Mesenteric fat pad (tissue), 1 donor: Measurements from ENCODE around the gene ZNF316. TPM values are rescaled to one million over a fixed set of nuclear protein-coding genes. Genes with fewer than 3 reads are reported as not detected.
"Not testable (repeated sequence)": the region's sequence is repeated elsewhere in the genome, so short reads cannot be mapped to it uniquely, and the experiment has no call there.

ENCODE experiments used
- DNase-seq: peaks from one replicate; pipeline ENCODE4 v3.0.0-alpha.2; 2020; ENCODE audit warnings: low spot score
- total RNA-seq: library from RNA; stranded (reverse); fragmentation: NEBNext Ultra II Directional; extraction: Animal tissue kit (Norgen Biotek cat#: 25700); gene quantifications from one replicate; pipeline ENCODE4 v1.2.1, GENCODE V29; 2021
- donor health status: DM: yes; HTN: yes; CAD: no.

Gene ZNF316
- total RNA-seq, 1 donor from 2014 or later = 27.7 TPM

DNA sequence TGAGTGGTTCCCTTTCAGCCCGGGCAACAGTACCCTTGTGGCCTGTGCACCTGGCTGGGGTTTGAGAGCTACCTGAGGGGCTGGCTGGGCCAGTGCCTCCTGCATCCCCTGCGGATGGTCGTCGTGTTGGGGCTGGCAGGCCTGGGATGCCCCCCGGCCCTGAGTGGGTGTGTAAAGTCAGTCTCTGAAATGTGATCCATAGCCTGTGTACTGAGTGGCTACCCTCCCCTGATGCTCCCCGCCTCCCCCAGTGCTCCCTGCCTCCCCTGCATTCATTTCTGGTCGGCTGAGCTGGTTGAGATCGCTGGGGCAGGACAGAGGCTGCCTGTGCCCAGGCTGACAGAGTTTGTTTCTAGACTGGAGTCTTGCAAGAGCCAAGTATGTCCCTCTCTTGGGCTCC lies 9.3 kb downstream of the ZNF316 start:
- DNase-seq = no peak

GRCh38 chr7:6647080-6647479 lies 10.0 kb downstream of the ZNF316 start:
- DNase-seq = no peak

GRCh38 chr7:6647541-6647940 lies 10.4 kb downstream of the ZNF316 start:
- no peak for DNase-seq

- no peak for DNase-seq
These were observed 11.1 kb downstream of the ZNF316 start for GRCh38 chr7:6648066-6648814.

GRCh38 chr7:6648815-6649104 lies 11.6 kb downstream of the ZNF316 start:
- no peak for DNase-seq

DNA sequence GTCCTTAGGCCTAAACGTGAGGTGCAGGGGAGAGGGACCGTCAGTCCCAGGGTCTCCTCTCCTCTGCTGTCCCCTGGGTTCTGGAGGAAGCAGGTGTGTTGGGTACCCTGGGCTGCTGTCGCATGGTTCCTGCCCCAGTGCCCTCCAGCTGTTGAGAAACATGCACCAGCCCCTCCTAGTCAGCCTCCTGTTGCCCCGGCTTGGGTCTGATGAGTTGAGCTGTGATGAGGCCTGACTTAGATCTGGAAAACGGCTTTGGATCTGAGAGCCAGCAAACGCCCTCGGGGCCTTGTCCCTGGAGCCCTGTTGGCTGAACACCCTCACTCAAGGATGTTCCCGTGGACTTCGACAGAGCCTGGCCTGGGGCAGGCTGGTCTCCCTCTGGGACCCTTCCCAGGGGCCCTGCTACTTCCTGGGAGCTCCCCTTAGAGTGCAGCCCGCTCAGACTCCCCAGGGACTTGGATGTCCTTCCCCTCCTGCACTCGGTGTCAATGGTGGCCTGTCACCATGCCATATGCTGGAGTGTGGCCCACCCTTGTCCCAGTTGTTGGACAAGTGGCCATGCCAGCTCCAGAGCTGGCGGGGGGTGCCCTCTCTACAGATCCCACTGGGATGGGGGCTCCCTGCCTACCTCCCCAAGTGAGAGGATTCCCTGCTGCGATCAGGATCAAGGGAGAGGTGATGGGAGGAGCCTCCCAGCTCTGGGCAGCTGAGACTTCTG lies 12.3 kb downstream of the ZNF316 start:
- DNase-seq = no peak

GRCh38 chr7:6650086-6650485 lies 13.0 kb downstream of the ZNF316 start:
- no peak for DNase-seq

DNA sequence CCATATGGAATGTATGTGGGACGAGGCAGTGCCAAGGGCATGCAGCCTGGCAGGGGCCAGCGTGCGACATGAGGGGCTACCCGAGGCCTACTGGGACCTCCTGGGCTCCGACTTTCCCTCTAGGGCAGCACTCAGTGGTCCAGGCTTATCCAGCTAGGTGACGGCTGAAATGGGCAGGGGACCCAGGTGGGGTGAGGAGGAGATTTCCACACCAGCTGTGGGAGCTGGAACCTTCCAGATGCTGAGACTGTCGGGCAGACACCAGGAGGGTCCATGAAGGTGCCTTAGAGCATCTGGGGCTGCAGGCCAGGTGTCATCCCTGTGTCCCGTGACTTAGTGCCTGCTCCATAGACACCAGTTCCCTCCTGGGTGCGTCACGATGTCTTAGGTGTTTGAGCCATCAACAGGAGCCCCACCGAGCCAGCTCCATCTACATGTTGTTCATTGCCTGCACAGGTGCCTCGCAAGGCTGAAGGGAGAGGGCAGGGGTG lies 13.4 kb downstream of the ZNF316 start:
- DNase-seq = no peak

- peak; percentile 84 for DNase-seq
These were observed 14.8 kb downstream of the ZNF316 start for GRCh38 chr7:6651851-6652445.

- DNase-seq = peak; percentile 87
These were observed 15.4 kb downstream of the ZNF316 start for GRCh38 chr7:6652446-6653011.

- DNase-seq = peak; percentile 65
These were observed 16.2 kb downstream of the ZNF316 start for GRCh38 chr7:6653071-6654003.

- DNase-seq = peak; percentile 76
These were observed 17.2 kb downstream of the ZNF316 start for GRCh38 chr7:6654113-6654841.

DNA sequence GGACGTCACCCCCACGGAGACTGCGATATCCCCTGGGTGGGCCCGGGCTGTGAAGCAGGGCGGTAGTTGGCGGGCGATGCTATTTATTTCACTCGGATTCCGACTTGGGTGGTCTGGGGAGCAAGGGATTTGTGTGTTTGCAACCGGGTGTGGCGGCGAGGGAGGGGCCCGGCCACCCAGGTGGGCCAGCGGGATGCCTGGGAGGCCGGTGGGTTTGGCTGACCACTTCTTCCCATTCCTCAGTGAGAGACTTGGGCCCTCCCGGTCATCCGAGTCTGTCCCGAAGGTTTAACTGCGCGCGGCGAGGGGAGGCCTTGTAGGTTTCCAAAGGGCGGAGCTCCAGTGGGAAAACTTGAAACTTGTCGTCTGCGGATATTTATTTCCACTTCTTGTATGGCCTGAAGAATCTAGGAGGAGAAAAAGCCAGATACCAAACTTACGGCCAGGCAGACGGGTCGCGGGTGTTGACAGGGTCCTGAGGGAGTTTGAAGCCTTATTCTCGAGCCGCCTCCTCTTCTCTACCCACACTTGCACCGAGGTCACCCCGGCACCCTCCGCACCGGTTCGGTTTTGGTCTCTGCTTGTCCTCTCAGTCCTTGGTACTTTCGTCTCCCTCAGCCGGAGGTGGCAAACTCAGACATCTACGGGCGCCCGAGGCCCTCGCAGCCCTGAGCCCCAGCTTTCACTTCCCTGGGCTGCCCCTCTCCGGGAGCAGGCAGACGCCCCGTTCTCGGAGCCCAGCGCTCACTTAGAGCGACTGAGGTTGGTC lies 17.9 kb downstream of the ZNF316 start:
- peak; percentile 89 for DNase-seq

DNA sequence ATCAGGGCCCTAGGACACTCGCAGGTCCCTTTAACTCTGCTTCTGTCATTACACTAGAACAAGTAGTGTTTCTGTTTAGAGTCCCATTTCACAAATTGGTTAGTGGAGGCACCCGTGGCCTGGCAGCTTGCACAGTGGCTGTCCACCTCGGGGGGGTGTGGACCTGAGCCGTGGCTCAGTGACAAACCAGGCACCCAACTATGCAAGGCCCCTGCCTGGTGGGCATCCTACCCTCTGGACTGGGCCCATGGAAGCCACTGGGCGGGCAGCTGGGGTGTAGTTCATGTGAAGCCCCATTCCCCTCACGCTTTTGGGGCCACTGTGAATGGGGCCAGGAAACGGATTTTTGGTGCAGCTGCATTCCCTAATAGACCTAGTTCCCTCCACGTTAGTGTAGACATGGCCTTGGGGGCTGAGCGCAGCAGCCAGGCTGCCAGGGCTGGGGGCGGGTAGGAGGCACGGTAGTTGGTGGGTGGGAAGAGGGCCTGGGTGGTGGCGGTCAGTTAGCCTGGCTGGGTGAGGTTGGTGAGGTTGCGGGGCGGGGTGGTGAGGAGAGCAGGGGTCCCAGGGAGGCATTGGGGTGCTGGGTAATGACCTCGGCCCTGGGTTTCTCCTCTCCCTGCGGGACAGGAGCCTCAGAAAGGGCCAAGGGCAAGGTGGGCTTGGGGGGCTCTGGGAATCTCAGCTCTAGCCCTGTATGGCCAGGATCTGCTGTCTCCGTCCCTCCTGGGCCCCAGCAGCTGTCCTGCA lies 18.7 kb downstream of the ZNF316 start:
- peak; percentile 64 for DNase-seq

DNA sequence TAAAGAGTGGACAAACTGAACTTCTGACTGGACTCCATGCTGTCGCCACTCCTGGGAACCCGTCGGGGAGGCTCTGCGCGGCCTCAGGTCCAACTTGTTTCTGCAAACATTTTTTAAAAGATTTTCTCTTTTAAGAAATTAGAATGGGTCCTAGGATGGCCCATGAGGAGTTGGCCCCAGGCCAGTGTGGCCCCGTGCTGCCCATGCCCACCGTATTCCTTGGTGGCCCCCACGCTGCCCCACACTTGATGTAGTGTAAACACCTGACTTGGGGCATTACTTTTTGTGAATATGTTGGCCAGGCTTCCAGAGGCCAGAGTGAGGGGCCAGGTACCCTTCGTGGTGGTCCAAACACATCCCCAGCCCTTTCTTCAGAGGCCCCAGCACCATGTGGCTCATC lies 19.3 kb downstream of the ZNF316 start:
- DNase-seq = peak; percentile 80

GRCh38 chr7:6658618-6659345 lies 21.7 kb downstream of the ZNF316 start:
- no peak for DNase-seq

GRCh38 chr7:6670851-6671250 lies 33.7 kb downstream of the ZNF316 start:
- not testable (repeated sequence) for DNase-seq

- no peak for DNase-seq
These were observed 38.8 kb downstream of the ZNF316 start for GRCh38 chr7:6675807-6676405.
